Activated CD4-positive, alpha-beta memory T cell treated with anti-CD3 and anti-CD28 coated beads, Interleukin-2, amount 10 ng/mL, durations not matched to agents 7 days and 5 days (primary cell): ENCODE results near the gene JMJD1C. TPM values are rescaled to one million over a fixed set of nuclear protein-coding genes. Genes with fewer than 3 reads are reported as not detected.

Experiments
- CTCF ChIA-PET: fragments of 350-600 bp; sonication (Branson Sonifier 250); formaldehyde crosslinking; loops from one replicate; lab custom pipeline; 2021; ENCODE audit warnings: antibody characterized with exemption, inconsistent platforms; lab: Charles Lee
- POLR2A ChIA-PET: fragments of 350-600 bp; sonication (Branson Sonifier 250); formaldehyde crosslinking; loops from one replicate; lab custom pipeline; 2021; ENCODE audit warnings: antibody characterized with exemption; lab: Charles Lee
- DNase-seq: peaks from one replicate; pipeline ENCODE4 v3.0.0-alpha.2; 2020
- H3K27ac Mint-ChIP-seq: one replicate; pipeline ENCODE4 v1.8.0; 2021; ENCODE audit warnings: mild to moderate bottlenecking, mixed read lengths
- H3K27me3 Mint-ChIP-seq: one replicate; pipeline ENCODE4 v1.8.0; 2021; ENCODE audit warnings: mixed read lengths
- H3K36me3 Mint-ChIP-seq: one replicate; pipeline ENCODE4 v1.8.0; 2021; ENCODE audit warnings: low read depth, mixed read lengths
- H3K4me1 Mint-ChIP-seq: one replicate; pipeline ENCODE4 v1.8.0; 2021; ENCODE audit warnings: mixed read lengths
- H3K4me3 Mint-ChIP-seq: one replicate; pipeline ENCODE4 v1.8.0; 2021; ENCODE audit warnings: mild to moderate bottlenecking, mixed read lengths
- H3K9me3 Mint-ChIP-seq: one replicate; pipeline ENCODE4 v1.8.0; 2021; ENCODE audit warnings: mixed read lengths
- total RNA-seq, 2 experiments: library from RNA; stranded (reverse); gene quantifications; one replicate each; pipeline ENCODE4 v1.2.3, GENCODE V29; 2021

The JMJD1C gene
- total RNA-seq, 2 experiments from 2014 or later = 65.6 to 66.8 TPM

DNA sequence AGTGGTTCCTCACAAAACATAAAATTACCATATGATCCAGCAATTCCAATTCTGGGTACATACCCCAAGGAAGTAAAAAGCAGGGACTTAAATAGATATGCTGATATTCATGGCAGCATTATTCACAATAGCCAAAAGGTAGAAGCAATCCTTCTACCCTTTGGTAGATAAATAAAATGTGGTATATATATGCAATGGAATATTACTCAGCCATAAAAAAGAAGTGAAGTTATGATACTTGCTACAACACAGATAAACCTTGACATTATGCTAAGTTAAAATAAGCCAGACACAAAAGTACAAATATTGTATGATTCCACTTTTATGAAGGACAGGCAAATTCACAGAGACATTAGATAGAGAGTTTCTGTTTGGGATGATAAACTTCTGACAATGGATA is 13.3 kb downstream of the JMJD1C start:
- no peak overlapping the region for H3K4me3 Mint-ChIP-seq
- CTCF ChIA-PET = no interaction called here
- H3K27ac Mint-ChIP-seq = no peak overlapping the region
- H3K36me3 Mint-ChIP-seq = peaks cover 8% of the 10 kb centered on the region
- H3K9me3 Mint-ChIP-seq = no peaks in the 10 kb centered on the region
- no peaks in the 10 kb centered on the region for H3K27me3 Mint-ChIP-seq
- DNase-seq = no peak
- POLR2A ChIA-PET = no interaction called here
- H3K4me1 Mint-ChIP-seq = peaks cover 2% of the 10 kb centered on the region

DNA sequence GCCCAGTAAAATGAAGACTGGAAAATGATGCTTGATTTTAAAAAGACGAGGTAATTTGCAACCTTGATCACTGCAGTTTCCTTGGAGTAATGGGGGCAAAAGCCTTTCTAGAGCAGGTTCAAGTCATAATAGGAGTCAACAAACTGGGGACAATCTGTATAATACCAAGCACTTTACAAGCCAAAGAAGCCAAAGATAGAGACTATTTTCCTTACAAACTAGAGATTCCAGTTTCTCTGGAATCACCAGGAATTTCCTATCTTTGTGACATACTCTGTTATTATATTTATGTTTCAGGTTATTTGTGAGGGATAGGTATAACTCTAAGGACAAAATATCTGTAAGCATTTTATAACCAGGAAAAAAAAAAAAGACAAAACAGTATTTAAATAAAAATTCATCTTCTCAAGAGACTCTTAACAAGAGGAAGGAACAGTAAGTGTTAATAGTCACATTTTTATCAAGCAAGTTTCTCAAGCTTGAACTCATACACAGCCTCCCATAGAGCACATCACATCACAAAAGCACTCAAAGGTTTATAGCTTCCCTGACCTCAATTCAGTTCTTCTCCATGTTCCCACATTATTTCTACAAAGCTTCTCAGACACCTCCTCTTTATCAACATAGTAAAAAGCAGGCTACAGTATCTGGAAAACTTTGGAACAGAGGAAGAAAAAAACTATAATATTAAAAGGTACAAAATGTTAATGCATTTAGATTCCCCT is 18.9 kb downstream of the JMJD1C start:
- H3K27me3 Mint-ChIP-seq = no peaks in the 10 kb centered on the region
- ChIA-PET POLR2A (no interaction called here), CTCF (interaction anchor here (0.7 to 1.1 kb wide), 2 partner anchors 273 to 280 kb away, joined by 3 to 4 read pairs; no protein-coding TSS in a partner anchor)
- H3K4me1 Mint-ChIP-seq = no peaks in the 10 kb centered on the region
- H3K27ac Mint-ChIP-seq = no peak overlapping the region
- H3K36me3 Mint-ChIP-seq = peaks cover 6% of the 10 kb centered on the region
- no peaks in the 10 kb centered on the region for H3K9me3 Mint-ChIP-seq
- H3K4me3 Mint-ChIP-seq = no peak overlapping the region
- DNase-seq = no peak

DNA sequence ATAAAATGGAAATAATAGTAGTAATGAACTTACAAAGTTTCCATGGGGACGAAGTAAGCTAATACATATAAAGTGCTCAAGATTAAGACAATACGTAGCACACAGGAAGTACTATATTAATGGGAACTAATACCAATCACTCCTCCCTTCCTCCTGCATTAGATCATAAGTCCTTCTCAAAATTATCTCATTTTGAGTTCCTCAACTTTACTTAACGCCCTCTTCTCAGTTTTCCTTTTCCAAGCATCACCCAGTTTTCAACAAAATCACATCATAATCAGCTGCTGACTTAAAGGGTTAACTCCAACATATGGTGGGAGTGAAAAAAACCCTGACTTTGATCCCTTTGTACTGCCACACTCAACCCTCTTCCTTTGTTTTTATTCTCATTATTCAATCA is 24.4 kb downstream of the JMJD1C start:
- Mint-ChIP-seq H3K27me3 (no peaks in the 10 kb centered on the region), H3K27ac (no peak overlapping the region), H3K4me3 (no peak overlapping the region), H3K4me1 (no peaks in the 10 kb centered on the region), H3K36me3 (peaks cover 4% of the 10 kb centered on the region), H3K9me3 (no peaks in the 10 kb centered on the region)
- DNase-seq = no peak
- ChIA-PET CTCF (no interaction called here), POLR2A (no interaction called here)

DNA sequence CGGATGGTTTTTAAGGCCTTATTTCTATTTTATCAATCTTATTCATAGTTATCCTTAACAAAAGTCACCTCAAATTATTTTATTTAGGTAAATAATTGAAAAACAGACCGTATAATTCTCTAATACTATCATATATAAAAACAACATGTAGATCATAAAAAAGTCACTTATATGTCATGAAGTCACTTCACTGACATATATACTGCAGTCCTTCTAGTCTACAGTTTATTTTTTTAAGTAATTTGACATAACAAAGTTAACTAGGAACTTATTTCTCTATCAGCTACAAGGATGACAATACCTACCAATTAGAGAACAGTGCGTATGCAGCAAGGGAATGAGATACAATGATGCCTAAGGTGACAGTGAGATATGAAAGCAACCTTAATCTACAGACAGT is 26.2 kb downstream of the JMJD1C start:
- Mint-ChIP-seq H3K27me3 (no peaks in the 10 kb centered on the region), H3K4me1 (no peaks in the 10 kb centered on the region), H3K4me3 (no peak overlapping the region), H3K36me3 (no peaks in the 10 kb centered on the region), H3K9me3 (no peaks in the 10 kb centered on the region), H3K27ac (no peak overlapping the region)
- DNase-seq = no peak
- POLR2A ChIA-PET = no interaction called here
- CTCF ChIA-PET = no interaction called here

DNA sequence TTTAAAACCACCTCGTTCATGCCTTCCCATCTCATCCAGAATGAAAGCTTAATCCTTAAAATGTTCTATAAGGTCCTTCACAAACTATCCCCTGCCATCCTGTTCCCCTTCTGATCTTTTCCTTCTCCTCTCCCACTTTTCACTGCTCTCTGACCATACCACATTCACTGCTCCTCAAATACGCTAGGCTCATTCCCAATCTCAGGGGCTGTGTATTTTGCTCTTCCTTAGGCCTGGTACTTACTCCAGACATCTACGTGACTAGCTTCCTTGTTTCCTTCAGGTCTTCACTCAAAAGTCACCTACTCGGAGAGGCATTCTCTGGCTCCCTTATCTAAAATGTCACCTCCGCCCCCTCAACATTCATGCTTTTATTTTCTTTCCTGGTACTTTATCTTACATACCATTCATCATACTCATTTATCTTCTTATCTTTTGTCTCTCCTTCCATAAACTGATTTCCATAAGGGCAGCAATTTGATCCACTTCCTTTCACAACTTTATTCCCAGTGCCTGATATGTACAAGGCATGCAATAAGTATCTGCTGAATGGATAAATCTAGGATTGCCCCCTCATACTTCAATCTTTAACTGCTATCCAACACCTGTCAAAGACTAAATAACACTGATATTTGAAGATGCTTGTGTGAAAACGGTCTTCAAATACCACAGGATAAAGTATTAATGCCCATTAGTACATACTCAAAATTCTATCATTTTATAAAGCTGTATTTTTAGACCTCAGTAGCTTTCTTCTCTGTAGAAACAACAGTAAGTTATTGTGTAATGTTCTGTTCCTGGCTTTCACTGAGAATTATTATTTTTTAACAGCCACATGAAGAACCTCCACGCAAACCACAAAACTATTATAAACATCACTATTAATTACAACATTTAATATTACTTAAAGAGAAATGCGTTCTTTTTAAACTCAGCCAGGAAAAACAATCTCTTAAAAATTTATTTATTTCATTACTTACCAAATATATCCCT is 27.0 kb downstream of the JMJD1C start:
- Mint-ChIP-seq H3K27me3 (no peaks in the 10 kb centered on the region), H3K4me1 (no peaks in the 10 kb centered on the region), H3K4me3 (no peak overlapping the region), H3K9me3 (no peaks in the 10 kb centered on the region), H3K27ac (no peak overlapping the region), H3K36me3 (no peaks in the 10 kb centered on the region)
- DNase-seq = no peak
- ChIA-PET CTCF (no interaction called here), POLR2A (no interaction called here)

DNA sequence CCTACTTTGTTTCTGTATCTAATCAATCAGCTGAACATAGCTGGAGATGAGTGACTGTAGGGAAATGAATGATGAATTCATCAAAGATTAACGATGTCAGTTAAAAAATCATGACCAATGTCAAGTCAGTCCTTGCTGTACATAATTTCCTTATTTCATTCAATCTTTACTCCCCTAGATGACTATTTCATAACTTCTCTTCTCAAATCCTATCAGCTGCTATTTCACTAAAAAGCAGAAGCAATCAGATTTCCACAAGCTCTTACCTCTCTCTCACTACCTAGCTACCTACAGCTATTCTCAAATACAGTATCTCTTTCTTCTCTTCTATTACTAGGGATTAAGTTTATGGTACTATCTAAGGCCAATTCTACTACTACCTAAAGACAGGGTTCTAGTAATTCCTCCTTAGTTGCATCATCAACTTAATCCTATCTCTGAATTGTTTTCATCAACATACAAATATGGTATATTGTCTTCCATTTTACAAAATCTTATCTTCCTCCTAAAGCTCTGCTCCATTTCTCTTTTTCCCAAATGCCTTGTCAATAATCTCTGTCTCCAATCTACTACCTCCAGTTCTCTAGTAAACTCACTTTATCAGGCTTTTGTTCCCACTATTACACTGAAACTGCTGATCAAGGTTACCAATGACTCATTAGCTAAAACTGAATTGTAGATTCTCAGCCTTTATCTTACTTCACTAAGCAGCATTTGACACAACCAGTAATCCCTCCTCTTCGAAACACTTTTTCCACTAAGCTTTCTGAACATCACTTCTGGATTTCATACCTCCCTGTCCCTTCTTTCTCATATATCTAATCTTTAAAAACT is 28.4 kb downstream of the JMJD1C start:
- ChIA-PET POLR2A (no interaction called here), CTCF (no interaction called here)
- peaks cover 2% of the 10 kb centered on the region for H3K4me1 Mint-ChIP-seq
- H3K9me3 Mint-ChIP-seq = no peaks in the 10 kb centered on the region
- H3K4me3 Mint-ChIP-seq = no peak overlapping the region
- H3K27ac Mint-ChIP-seq = no peak overlapping the region
- H3K36me3 Mint-ChIP-seq = peaks cover 2% of the 10 kb centered on the region
- no peak for DNase-seq
- H3K27me3 Mint-ChIP-seq = no peaks in the 10 kb centered on the region

DNA sequence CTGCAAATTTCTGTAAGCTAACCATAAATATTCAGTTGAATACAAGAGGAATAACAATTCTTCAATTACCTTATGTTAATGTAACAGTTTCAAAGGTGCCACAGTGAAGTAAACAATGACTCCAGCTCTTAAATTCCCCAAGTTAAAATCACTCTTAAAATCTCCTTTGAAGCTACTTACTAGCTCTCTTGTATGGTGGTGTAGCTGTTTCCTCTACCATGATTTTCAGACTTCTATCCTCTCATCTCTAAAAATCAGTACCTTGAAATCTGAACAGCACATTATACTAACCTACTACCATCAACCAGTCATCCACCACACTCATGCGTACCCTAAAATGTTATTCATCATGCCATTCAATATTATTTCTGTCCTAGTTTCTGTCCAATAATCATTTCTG is 29.6 kb downstream of the JMJD1C start:
- Mint-ChIP-seq H3K9me3 (peaks cover 5% of the 10 kb centered on the region), H3K27ac (no peak overlapping the region), H3K36me3 (peaks cover 10% of the 10 kb centered on the region), H3K4me1 (peaks cover 9% of the 10 kb centered on the region), H3K27me3 (no peaks in the 10 kb centered on the region), H3K4me3 (no peak overlapping the region)
- DNase-seq = no peak
- POLR2A ChIA-PET = no interaction called here
- CTCF ChIA-PET = no interaction called here

DNA sequence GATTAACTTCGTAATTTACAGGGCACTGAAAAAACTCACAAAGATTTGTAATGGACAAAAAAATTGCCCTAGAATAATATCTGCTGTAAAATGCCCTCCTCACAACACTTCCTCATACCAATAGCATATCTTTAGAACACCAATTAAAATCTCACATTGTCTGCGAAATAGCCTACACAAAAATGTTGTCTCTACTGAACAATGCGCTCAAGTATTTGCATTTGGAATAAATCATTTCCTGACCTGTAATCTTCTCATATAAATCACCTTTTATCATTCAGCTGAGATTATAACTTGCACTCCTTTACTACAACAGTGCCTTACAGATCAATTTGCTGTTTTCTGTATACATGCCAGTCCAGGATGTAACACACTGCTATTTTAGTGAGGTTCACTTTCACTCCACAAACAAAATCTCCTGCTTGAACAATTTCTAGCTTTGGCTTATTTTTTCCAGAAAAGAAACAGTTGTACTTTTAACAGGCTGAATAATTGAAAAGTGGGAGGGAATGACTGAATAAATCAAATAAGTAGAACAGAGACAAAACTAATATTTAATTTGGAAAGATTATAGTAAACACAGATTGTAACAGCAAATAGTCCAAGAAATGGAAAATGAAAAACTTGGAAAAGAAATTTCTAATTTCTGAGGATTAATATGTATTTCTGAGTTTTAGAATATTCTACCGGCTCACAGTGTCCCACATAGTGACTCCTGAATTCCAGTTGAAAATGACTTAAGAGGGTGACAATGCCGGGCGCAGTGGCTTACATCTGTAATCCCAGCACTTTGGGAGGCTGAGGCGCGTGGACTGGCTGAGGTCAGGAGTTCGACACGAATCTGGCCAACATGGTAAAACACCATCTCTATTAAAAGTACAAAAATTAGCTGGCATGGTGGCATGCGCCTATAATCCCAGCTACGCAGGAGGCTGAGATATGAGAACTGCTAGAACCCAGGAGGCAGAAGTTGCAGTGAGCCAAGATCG is 30.6 kb downstream of the JMJD1C start:
- CTCF ChIA-PET = interaction anchor here (0.6 kb wide), 1 partner anchor 88 kb away, joined by 4 read pairs; no protein-coding TSS in a partner anchor
- peaks cover 5% of the 10 kb centered on the region for H3K9me3 Mint-ChIP-seq
- H3K4me3 Mint-ChIP-seq = no peak overlapping the region
- no peak for DNase-seq
- peaks cover 16% of the 10 kb centered on the region for H3K36me3 Mint-ChIP-seq
- H3K27ac Mint-ChIP-seq = no peak overlapping the region
- H3K4me1 Mint-ChIP-seq = peaks cover 11% of the 10 kb centered on the region
- H3K27me3 Mint-ChIP-seq = no peaks in the 10 kb centered on the region
- POLR2A ChIA-PET = no interaction called here

DNA sequence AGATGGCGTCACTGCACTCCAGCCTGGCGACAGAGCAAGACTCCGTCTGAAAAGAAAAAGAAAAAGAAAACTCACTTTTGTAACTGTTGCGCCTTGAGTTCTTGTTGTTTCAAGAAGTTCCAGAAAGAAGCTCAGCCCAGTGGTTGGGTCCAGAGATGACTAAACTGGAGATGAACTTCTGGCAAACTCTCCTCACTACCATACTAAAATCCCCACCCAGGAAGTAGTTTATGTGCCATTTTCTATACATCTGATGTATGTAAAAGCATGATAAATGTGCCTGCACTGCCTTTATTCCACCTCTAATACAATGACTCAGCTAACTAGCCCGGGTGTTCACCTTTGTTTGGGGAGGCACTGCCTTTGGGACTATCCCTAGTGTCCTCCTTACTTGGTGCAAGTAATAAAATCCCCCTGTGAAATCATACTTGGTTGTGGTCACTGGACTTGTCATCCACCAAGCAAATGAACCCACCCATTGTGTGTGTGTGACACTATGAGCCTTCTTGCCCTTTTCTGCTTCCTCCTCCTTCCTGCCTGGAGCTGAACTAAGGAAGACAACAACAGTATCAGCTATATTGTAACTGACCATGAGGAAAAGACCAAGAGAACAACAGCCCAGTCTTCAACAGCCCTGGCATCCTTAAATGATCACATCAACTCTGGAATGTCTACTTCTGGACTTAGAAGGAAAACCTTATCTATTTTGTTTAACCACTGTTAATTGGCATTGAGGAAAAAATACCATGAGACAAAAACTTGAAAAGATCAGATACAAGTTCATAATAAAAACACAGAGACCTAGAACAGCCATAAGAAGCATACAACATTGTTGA is 33.6 kb downstream of the JMJD1C start:
- peaks cover 5% of the 10 kb centered on the region for H3K9me3 Mint-ChIP-seq
- H3K36me3 Mint-ChIP-seq = peaks cover 20% of the 10 kb centered on the region
- H3K4me3 Mint-ChIP-seq = no peak overlapping the region
- H3K27ac Mint-ChIP-seq = no peak overlapping the region
- H3K27me3 Mint-ChIP-seq = no peaks in the 10 kb centered on the region
- POLR2A ChIA-PET = no interaction called here
- H3K4me1 Mint-ChIP-seq = peaks cover 15% of the 10 kb centered on the region
- no peak for DNase-seq
- CTCF ChIA-PET = no interaction called here

DNA sequence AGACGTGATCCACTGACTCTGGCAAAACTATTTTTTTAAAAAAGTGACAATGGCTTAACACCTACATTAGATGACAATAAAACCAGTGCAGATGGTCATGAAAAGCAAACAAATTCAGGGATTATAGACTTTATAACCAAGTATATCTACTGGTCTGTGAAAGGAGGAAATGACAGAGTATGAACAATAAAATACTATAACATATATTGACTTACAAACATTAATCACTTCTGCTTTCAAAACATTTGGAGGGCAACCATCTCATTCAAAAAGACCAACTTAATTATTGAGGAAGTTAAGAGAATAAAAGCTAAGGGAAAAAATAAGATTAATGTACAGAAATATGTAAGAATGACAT is 34.8 kb downstream of the JMJD1C start:
- ChIA-PET CTCF (no interaction called here), POLR2A (no interaction called here)
- H3K36me3 Mint-ChIP-seq = peaks cover 20% of the 10 kb centered on the region

DNA sequence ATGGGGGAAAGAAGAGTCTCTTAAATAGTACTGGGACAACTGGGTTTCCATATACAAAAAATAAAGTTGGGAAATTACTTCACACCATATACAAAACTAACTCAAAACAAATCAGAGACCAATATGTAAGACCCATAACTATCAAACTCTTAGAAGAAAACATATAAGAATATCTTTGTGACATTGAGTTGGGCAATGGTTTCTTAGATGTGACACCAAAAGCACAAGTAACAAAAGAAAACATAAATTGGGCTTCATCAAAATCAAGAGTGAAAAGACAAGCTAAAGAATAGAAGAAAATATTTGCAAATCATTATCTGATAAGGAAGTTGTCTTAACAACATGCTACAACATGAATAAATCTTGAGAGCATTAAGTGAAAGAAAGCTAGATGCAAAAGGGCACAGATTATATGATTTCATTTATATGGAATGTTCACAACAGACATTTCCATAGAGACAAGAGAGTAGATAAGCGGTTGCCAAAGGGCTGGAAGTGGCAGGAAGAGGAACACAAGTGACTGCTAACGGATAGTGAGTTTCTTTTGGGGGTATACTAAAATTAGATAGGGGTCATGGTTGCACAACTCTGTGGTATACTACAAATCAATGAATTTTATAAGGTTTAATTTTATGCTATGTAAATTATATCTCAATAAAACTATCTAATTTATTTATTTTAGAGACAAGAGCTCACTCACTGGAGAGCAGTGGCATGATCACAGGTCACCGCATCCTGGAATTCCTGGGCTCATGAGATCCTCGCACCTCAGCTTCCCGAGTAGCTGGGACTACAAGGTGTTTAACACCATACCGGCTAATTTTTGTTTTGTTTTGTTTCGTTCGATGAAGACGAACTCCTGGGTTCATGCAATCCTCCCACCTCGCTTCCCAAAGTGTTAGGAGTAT is 35.4 kb downstream of the JMJD1C start:
- peaks cover 15% of the 10 kb centered on the region for H3K4me1 Mint-ChIP-seq
- H3K4me3 Mint-ChIP-seq = no peak overlapping the region
- peaks cover 20% of the 10 kb centered on the region for H3K36me3 Mint-ChIP-seq
- ChIA-PET POLR2A (no interaction called here), CTCF (no interaction called here)
- peaks cover 5% of the 10 kb centered on the region for H3K9me3 Mint-ChIP-seq
- H3K27me3 Mint-ChIP-seq = no peaks in the 10 kb centered on the region
- no peak overlapping the region for H3K27ac Mint-ChIP-seq
- no peak for DNase-seq

More for the DNA sequence above, 34.8 kb downstream of the JMJD1C start:
- no peak overlapping the region for H3K27ac Mint-ChIP-seq
- H3K4me3 Mint-ChIP-seq = no peak overlapping the region
- H3K9me3 Mint-ChIP-seq = peaks cover 5% of the 10 kb centered on the region
- peaks cover 15% of the 10 kb centered on the region for H3K4me1 Mint-ChIP-seq
- no peak for DNase-seq
- no peaks in the 10 kb centered on the region for H3K27me3 Mint-ChIP-seq
